Measurements from ENCODE around the gene TTYH2.

Gene TTYH2

DNA sequence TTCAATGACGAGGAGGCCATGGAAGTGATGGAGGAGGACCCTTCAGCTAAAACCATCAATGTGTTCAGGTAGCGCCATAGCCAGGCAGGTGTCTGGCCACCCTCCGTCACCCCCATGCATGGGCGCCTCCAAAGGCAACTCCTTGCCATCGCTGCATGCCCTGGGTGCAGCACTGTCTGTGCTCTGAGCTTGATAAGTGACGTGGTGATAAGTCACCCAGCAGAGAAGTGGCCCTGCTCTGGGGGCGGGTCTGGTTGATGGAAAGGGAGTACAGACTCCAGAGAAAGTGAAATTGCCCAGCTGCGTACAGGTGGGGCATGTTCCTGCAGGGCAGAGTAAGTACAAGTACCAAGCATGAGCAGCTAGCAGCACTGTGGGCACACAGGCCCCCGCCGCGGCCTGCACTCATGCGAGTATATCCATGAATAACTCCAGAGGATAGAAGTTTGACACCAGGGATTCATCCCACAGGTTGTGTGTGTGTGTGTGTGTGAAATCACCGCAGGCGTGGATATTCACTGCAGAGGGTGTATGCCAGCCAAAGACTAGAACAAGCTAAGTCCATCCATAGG lies 73.7 kb downstream of the TTYH2 start:
- no peaks in the 10 kb centered on the region for H3K36me3 Mint-ChIP-seq (ENCODE audit: low read depth)
- no peak overlapping the region for H3K27ac Mint-ChIP-seq
- peaks cover 13% of the 10 kb centered on the region for H3K27me3 Mint-ChIP-seq (ENCODE audit: low read depth)
- peaks cover 6% of the 10 kb centered on the region for H3K4me1 Mint-ChIP-seq
- no peak overlapping the region for H3K4me3 Mint-ChIP-seq
- no peaks in the 10 kb centered on the region for H3K9me3 Mint-ChIP-seq
- TF ChIP-seq, protein P1, sequence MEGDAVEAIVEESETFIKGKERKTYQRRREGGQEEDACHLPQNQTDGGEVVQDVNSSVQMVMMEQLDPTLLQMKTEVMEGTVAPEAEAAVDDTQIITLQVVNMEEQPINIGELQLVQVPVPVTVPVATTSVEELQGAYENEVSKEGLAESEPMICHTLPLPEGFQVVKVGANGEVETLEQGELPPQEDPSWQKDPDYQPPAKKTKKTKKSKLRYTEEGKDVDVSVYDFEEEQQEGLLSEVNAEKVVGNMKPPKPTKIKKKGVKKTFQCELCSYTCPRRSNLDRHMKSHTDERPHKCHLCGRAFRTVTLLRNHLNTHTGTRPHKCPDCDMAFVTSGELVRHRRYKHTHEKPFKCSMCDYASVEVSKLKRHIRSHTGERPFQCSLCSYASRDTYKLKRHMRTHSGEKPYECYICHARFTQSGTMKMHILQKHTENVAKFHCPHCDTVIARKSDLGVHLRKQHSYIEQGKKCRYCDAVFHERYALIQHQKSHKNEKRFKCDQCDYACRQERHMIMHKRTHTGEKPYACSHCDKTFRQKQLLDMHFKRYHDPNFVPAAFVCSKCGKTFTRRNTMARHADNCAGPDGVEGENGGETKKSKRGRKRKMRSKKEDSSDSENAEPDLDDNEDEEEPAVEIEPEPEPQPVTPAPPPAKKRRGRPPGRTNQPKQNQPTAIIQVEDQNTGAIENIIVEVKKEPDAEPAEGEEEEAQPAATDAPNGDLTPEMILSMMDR (IDR thresholded peaks at IDR 0.05; ENCODE audit: unreplicated experiment in 3 of 3), result no peak

DNA sequence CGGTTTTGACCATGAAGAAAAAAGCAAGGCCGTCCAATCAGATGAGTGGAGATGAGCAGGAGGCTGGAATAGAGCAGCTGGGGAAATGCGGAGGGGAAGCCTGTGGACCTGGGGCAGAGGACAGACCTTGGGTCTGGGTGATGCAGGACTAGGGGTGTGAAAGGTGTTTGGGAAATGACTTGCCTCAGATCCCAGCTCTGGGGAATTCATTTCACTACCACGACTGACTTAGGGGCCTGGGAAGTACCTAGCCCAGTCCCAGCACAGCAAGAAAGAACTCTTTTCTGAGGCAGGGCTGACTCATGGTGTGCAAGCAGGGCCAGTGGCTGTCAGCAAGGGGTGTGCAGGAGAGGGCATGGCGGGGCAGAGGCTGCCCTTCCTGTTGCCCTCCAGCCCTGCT lies 75.4 kb downstream of the TTYH2 start:
- Mint-ChIP-seq H3K27me3 (ENCODE audit: low read depth) (peaks cover 13% of the 10 kb centered on the region), H3K36me3 (ENCODE audit: low read depth) (no peaks in the 10 kb centered on the region), H3K9me3 (no peaks in the 10 kb centered on the region), H3K4me1 (peaks cover 6% of the 10 kb centered on the region), H3K27ac (peak overlapping the region in 1 of 3 experiments; percentile 4), H3K4me3 (no peak overlapping the region)
- TF ChIP-seq, protein P1 (IDR thresholded peaks at IDR 0.05; ENCODE audit: unreplicated experiment in 3 of 3), result no peak

DNA sequence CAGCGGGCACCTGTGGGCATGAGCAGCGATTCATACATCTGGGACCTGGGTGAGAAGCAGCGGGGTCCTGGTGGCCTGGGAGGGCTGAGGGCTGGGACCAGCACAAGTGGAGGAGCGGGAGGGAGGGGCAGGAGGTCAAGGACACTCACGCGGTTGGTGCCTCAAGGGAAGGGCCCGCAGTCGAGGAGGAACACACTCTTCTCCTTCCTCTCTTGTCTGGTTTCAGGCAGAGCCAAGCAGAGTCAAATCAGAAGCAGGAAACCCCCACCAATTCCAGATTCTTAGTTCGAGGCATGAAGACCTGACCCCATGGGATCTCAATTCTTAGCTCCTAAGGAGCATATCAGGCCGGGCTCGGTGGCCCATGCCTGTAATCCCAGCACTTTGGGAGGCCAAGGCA lies 76.3 kb downstream of the TTYH2 start:
- Mint-ChIP-seq H3K36me3 (ENCODE audit: low read depth) (no peaks in the 10 kb centered on the region), H3K4me3 (no peak overlapping the region), H3K4me1 (peaks cover 5% of the 10 kb centered on the region), H3K9me3 (peaks cover under 1% of the 10 kb centered on the region), H3K27ac (no peak overlapping the region), H3K27me3 (ENCODE audit: low read depth) (peaks cover 9% of the 10 kb centered on the region)
- TF ChIP-seq, protein P1 (IDR thresholded peaks at IDR 0.05; ENCODE audit: unreplicated experiment in 3 of 3), result no peak

DNA sequence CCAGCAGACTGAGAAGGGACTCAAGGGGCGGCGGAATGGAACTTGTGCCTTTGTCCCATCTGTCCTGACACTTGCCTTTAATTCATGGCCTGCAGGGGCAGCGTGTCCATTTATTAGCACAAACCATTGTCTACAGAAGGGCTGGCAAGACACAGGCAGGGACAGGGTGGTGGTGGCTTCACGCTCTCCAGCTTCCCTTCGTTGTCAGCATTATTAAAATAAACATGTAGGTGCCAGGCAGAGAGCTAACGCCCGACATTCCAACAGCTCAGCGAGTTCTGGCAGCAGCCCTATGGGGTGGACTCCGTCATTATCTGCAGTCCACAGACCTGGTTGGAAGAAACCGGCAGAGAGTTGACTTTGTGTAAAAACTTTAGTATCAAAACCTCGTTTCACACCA lies 77.0 kb downstream of the TTYH2 start:
- Mint-ChIP-seq H3K36me3 (ENCODE audit: low read depth) (no peaks in the 10 kb centered on the region), H3K27me3 (ENCODE audit: low read depth) (peaks cover 3% of the 10 kb centered on the region), H3K4me3 (no peak overlapping the region), H3K4me1 (no peaks in the 10 kb centered on the region), H3K27ac (peak overlapping the region in 1 of 3 experiments; percentile 73), H3K9me3 (peaks cover 2% of the 10 kb centered on the region)
- TF ChIP-seq, protein P1 (IDR thresholded peaks at IDR 0.05; ENCODE audit: unreplicated experiment in 3 of 3), result no peak

DNA sequence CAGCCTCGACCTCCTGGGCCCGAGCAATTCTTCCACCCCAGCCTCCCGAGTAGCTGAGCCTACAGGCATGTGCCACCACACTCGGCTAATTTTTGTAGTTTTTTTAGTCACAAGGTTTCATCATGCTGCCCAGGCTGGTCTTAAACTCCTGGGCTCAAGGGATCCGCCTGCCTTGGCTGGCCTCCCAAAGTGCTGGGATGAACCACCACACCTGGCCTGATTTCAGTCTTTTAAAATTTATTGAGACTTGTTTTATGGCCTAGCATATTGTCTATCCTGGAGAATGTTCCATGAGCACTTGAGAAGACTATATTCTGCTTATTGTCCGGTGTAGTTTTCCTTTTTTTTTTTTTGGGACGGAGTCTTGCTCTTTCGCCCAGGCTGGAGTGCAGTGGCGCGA lies 79.1 kb downstream of the TTYH2 start:
- no peaks in the 10 kb centered on the region for H3K36me3 Mint-ChIP-seq (ENCODE audit: low read depth)
- H3K9me3 Mint-ChIP-seq, result peaks cover 2% of the 10 kb centered on the region
- no peak overlapping the region for H3K4me3 Mint-ChIP-seq
- no peak overlapping the region for H3K27ac Mint-ChIP-seq
- H3K4me1 Mint-ChIP-seq, result peaks cover 13% of the 10 kb centered on the region
- peaks cover under 1% of the 10 kb centered on the region for H3K27me3 Mint-ChIP-seq (ENCODE audit: low read depth)
- TF ChIP-seq, protein P1 (IDR thresholded peaks at IDR 0.05; ENCODE audit: unreplicated experiment in 3 of 3), result no peak

Measured in nephron (organoid).